HG02678 (cell line): ENCODE measurements around the gene DRC3.

Experiments used
- ATAC-seq: cut with Tn5 transposase; IDR thresholded peaks from one replicate; pipeline ENCODE4 v1.9.1; 2021; ENCODE audit warnings: mild to moderate bottlenecking, moderate library complexity; ENCODE audit not compliant: unreplicated experiment

Gene DRC3

DNA sequence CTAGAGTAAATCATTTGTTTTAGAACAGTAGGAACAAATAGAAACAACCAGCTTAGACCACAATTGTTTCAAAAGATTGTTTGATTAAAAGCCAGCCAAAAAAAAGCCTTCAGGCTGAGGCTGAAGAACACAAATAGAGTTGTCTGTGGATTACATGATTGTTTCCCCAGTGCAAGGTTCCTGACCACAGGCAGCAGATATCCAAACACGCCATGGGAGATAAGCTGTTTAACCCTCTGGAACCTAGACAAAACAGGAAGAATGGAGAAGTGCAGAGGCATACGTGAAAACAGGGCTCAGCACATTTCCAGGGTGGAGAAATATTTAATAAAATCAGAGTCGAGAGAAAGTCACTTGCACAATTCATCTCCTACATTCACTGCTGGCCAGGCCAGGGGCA, 45.3 kb downstream of the DRC3 start:
- no peak for ATAC-seq

DNA sequence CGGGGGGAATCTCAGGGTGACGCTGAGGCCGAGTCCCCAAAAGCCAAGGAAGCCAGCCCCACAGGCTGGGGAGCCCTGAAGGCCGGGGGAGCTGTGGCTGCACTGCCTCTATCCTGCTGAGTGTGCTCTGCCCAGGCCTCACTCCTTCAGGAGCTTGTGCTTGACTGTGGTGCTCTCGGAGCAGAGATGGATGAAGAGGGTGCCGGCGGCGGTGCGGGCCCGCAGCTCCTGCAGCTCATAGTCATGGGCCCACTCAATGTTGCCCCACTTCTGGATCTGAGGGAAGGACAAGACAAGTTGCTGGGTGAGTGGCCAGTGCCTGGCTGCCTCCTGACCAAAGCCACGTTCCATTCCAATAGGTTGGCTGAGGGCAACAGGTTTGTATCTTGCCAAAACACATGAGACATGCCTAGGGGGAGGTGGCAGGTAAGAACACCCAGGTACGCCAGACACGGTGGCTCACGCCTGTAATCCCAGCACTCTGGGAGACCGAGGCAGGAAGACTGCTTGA, 45.8 kb downstream of the DRC3 start:
- no peak for ATAC-seq

DNA sequence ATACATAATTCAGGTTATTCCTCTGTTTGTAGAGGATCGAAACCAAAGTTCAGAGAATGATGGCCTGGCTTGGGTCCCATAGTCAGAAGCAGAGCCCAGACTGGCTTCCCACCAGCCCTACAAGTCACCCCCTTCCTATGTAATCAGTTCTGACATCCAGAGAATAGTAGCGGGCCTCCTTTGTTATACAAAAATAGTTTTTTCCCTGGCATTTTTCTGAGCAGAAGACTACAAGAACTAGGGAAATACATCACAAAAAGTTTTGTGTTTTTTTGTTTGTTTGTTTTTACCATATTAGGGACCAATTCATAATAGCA, 47.1 kb downstream of the DRC3 start:
- no peak for ATAC-seq

DNA sequence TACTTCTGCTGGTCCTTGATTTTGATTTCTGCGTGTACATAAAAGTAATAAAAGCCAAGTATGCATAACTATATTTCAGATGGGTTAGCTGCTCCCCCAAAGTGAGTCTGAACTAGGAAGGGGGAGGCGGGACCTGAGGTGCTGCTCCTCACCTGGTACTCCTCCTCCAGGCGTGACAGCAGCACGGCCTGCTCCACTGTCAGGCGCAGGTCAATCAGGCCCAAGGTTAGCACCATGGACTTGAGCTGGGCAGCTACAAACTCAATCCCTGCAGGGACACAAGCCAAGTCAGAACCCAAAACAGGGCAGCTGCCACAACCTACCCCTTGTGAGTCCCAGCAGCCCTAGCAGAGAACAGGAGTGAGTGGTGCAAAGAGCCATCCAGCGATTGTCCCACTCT, 48.3 kb downstream of the DRC3 start:
- ATAC-seq, result no peak

GRCh38 chr17:18021372-18021771, 48.7 kb downstream of the DRC3 start:
- ATAC-seq, result no peak

GRCh38 chr17:18025241-18025944, 52.7 kb downstream of the DRC3 start:
- no peak for ATAC-seq

- no peak for ATAC-seq
These were observed 53.5 kb downstream of the DRC3 start for GRCh38 chr17:18025945-18026776.

- ATAC-seq, result no peak
These were observed 54.6 kb downstream of the DRC3 start for GRCh38 chr17:18027280-18027679.

DNA sequence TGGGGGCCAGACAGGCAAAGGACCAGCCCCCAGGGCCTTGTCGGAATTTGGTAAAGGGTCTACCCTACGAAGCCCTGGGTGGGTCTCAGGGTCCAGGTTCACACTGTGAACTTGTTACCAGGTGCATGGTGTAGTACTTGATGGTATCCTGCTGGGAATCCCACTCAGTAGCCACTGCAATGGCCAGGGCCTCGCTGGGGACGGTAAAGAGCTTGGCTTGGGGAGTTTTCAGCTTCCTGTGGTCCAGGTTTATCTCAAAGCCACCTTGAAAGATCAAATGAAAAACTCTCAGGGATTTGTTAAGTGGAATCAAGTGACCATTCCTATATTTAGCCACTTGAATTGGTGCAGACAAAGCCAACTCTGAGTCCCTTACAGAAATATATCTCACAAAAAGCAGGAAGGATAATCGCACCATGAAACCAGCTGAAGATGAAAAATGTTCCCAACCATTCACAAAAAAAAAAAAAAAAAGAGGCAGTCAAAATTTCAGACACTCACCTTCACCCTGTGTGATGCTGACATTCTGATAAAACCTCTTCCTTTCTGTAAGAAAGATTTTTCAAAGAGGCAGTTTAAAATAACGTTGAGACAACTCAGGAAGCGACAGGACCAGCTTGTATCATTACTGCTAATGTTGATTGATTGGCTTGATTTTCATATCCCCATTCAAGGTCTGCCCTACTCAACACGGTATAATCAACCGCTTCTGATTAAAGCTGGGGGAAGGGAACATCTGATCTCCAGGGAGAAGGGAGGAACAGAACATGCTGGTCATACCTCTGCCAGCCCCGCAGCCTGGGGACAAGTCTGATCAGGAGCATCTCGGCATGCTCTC, 55.7 kb downstream of the DRC3 start:
- ATAC-seq, result no peak

DNA sequence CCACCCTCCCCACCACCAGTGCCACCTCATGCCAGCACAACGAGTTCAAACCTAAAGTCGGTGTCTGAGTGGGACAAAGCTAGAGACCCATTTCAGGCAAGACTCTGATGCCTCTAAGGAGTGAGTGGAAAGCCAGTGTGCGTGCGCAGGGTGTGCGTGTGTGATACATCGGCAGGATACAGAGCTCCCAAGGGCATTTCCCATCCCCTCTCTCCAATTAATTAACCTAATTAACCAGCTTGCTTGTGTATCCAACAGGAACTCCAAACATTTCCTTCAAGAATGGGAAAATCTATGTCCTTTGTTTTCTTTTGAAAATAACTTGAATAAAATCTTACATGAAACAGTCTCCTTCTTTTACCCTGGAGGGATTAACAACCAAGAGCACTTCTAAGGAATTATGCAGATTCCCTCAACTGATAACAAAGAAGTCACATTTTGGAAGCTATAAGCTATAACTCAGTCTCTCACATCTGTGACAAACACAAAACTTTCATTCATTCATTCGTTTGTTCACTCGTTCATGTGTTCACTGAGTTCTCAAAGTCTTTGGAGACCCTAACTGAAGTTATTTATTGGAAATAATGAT, 56.4 kb downstream of the DRC3 start:
- ATAC-seq, result no peak

GRCh38 chr17:18031955-18032354, 59.3 kb downstream of the DRC3 start:
- ATAC-seq, result no peak

DNA sequence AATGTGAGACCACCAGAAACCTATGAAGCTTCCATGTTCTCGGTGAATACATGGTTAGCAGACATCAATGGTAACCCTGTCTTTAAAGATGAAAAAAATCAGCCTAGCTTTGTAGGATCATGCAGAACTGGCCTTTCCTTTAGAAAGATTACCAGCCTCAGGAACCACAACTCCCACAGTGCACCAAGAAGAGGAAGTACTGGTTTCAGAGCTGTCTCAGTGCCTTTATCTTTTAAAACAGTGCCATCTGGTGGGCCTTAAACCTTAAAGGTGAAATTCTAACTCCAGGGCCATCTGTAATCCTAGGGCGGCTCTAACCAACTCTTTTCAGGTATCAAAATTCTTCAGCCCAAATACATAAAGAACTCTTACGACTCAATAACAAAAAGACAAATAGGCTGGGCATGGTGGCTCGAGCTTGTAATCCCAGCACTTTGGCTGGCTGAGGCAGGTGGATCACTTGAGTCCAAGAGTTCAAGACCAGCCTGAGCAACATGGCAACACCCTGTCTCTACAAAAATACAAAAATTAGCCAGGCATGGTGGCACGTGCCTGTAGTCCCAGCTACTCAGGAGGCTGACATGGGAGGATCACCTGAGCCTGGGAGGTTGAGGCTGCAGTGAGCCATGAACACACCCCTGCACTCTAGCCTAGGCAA, 60.9 kb downstream of the DRC3 start:
- peak; percentile 78 for ATAC-seq

DNA sequence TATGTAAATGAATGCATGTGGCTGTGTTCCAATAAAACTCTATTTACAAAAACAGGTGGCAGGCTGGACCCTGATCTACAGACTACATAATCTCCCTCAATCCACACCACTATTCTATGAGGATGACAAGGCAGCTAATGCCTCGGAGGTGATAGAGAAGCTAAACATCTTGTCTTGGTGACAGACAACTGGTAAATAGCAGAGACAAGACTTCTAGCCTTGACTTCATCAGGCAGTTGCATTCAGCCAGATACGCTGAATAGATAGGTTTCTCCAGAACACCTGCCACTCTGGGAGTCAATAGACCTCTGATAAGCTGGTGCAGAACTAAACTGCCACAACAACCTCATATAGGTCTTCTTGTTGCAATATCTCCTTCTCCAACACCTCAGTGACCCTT, 63.0 kb downstream of the DRC3 start:
- no peak for ATAC-seq

GRCh38 chr17:18037486-18037885, 64.8 kb downstream of the DRC3 start:
- ATAC-seq, result no peak

GRCh38 chr17:18038149-18038850, 65.6 kb downstream of the DRC3 start:
- ATAC-seq, result no peak

DNA sequence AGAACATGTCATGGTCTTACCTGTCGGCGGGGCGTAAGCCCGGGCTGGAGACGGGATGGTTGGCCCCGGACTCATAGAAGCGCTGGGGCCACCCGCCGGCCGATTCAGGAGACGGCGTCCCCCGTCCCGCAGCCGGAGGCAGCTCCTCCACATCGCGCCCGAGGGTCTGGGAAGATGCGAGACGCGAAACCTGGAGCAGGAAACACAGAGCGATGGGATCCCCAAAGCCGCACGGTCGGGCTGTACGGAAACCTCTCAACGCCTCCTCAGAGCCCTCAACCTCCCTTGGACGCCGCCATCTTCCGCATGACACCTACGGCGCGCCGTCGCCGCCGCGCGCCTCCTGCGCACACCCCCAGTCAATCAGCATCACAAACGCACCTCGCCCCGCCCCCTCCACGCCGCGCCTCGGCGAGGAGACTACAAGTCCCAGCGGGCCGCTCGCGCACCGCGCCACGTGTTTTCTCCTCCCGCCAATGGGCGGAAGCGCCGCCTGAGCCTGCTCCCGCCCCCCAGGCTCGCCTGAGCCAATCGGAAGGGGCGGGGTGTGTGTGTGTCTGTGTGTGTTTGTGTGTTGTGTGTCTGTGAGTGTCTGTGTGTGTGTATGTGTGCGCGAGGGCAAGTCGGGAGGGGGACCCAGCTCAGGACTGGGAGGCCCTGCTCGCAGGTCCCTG, 66.3 kb downstream of the DRC3 start, which contains the start of the genes ATPAF2 and GID4:
Gene ATPAF2, minus strand, starts transcription at position 308 of the 674 bp plus-strand sequence. Its CDS starts 155 bp downstream, at position 153.
Gene GID4, plus strand, starts transcription at position 548 of the 674 bp plus-strand sequence. Its CDS starts 57 bp downstream, at position 605.
- peak; percentile 92 for ATAC-seq

- ATAC-seq, result peak; percentile 41
These were observed 67.0 kb downstream of the DRC3 start for GRCh38 chr17:18039535-18040260.

DNA sequence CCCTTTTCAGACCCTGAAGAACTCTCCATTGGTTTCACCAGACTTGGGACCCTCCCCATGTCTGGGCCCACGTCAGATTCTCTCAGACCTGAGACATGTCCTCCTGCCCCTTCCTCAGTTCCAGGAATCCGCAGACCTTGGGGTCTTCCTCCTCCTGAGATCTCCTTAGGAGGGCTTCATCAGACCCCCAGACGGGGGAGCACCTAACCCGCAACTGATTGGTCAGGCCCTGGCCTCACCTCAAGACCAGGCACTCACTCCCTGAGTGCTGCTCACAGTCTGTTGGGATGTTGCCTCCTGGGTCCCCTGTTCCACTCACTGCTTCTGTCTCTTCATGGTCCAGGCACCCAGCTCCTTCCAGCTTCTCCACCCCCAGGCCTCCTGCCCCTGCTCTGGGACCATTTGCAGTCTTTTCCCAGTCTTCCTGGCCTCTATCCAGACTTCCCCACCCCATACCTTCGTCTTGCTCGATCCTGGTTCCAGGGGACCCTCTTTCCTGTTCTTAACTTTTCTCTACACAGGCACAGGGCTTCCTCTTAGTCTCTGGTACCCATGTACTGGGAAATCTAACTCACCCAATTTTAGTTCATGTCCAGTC, 67.7 kb downstream of the DRC3 start:
- ATAC-seq, result no peak
